SKM-1 (cell line): ENCODE data around the gene CNTN1.
"Not testable (repeated sequence)": the region's sequence is repeated elsewhere in the genome, so short reads cannot be mapped to it uniquely, and the experiment has no call there.

ENCODE experiments used
- DNase-seq: peaks from one replicate; lab custom pipeline; 2025; ENCODE audit not compliant: unreplicated experiment; lab: John Stamatoyannopoulos, UW

CNTN1 gene

GRCh38 chr12:41023836-41024235 is 331.6 kb downstream of the CNTN1 start:
- no peak for DNase-seq

DNA sequence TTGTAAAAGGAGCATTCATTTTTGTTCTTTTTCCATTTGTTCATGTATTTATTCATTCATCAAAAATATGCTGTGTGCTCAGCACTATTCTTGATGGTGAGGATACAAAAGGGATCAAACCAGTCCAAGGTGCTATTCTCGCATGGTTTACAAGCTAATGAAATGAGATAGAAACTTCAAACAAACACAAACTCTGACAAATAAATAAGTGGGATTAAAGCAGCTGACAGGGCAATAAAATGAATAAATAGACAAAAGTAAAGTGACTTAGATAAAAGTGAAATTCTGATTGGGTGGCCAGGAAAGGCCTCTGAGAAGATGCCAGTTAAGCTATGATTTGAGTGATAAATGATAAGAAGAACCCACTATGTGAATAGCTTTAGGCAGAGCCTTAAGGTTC is 333.9 kb downstream of the CNTN1 start:
- DNase-seq, result no peak

DNA sequence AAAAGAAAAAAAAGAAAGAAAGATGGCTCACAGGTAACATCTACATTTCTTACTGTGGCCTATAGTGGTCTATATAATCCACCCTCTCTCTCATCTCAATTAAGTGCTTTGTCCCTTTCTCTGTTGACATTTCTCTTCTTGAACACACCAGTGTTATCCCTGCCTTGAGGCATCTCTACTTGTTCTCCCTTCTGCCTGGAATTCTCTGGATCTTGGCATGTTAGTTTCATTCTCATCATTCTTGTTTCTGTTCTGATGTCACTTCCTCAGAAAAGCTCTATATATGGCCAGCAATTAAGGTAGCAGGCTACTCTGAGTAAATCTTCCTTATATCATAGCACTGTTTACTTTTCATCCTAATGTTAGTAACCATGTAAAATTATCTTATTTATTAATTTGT is 340.1 kb downstream of the CNTN1 start:
- DNase-seq, result no peak

- DNase-seq, result no peak
Measured at GRCh38 chr12:41034686-41035085, 342.4 kb downstream of the CNTN1 start.

DNA sequence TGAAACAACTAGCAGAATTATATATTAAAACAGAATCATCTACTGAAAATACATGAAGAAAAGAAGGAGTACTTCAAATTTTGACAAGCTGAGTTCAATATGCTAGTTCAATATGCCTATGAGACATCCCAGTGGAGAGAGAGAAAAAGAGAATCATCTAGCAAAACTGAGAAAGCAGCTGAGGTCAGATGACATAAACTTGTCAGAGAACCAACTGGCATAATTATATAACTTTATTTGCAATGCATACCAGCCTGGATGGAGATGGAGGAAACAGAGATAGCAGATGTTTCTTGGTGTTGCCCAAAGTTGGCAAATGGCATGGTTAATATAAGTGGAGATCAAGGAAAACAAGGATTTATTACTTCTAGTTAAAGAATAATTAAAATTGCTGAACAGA is 347.2 kb downstream of the CNTN1 start:
- DNase-seq, result no peak

- DNase-seq, result no peak
Measured at GRCh38 chr12:41045509-41045908, 353.3 kb downstream of the CNTN1 start.

GRCh38 chr12:41049033-41049432 is 356.8 kb downstream of the CNTN1 start:
- DNase-seq, result no peak

- DNase-seq, result no peak
Measured at GRCh38 chr12:41051954-41052353, 359.7 kb downstream of the CNTN1 start.

DNA sequence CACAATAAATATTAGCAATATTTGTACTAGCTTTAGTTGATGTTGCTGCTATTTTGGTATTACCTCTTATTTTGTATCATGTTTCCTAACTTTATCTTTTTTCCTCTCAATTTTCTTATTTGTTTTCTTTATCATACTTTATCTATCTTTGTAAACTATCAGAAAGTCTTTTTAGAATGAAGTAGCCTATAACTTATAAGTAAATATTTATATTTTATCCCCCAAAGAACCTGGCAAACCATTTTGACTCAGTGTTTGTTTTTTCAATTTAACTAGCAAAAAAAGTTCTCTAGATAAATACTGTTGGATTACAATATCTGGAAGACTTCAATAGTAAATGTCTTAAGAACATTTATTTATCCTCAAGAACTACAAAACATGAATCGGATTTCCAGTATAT is 360.2 kb downstream of the CNTN1 start:
- no peak for DNase-seq

DNA sequence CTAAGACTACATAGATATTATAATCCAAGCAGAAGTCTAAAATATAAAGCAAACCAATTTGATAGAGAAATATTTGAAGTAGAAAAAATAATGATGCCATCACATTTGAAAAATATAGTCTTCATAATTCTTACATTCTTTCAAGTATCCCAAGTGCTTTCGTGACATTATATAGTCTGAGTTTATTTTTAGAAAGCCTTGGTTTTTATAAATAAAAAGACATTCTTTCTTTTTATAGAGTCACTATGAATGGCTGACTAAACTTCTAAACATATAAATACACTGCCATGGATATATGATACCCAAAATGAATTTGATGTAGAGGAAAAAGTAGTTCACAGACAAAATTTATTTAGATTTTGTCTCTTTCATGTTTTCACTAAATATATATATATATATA is 360.8 kb downstream of the CNTN1 start:
- no peak for DNase-seq

DNA sequence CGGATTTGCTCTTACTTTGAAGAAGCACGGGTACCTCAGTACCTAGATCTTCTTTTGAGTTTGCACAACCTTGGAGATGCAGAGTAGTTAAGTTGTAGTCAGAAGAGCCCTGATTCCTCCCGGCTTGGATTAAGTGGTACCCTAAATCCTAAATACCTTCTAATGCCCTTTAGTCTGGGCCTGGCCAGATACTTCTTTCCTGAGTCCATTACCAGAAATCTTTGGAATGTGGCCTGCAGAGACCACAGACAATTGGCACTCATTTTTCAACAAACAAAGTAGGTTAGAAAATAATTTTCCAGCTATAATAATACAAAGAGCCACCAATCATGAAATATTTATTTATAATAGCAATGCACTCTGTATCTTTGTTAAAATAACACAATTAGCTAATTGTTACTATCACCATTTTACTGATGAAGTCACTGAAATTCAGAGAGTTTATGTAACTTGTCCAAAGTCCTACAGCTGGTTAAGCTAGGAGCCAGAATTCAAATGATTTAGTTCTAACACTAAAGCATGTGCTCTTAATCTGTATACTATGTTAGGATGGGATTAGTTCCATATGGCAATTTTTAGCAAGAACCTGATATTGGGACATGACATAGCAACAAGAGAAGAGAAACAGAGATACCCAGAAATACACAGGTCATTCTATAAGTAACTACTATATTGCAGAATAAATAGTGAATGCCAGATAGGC is 363.8 kb downstream of the CNTN1 start:
- no peak for DNase-seq

GRCh38 chr12:41058266-41058665 is 366.0 kb downstream of the CNTN1 start:
- DNase-seq, result no peak

- DNase-seq, result no peak
Measured at GRCh38 chr12:41061192-41061591, 369.0 kb downstream of the CNTN1 start.

DNA sequence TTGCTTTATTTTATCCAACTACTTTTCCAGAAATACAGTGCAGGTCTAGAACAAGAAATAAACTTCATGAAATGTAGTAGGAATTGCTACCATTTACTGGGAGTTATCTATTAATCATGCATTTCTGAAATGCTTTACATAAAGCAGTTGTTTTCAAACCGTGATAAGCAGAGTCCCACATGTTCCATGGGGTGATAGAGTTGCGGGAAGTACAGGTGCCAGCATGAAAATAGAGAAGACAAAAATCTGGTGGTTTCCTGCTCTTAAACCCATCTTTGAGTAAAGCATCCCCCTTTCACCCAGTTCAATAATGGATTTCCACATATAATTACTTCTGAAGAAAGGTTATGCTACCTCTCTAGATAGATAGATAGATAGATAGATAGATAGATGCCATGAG is 372.2 kb downstream of the CNTN1 start:
- DNase-seq, result no peak

- no peak for DNase-seq
Measured at GRCh38 chr12:41067941-41068645, 375.9 kb downstream of the CNTN1 start.

GRCh38 chr12:41073633-41074472 is 381.6 kb downstream of the CNTN1 start:
- no peak for DNase-seq

DNA sequence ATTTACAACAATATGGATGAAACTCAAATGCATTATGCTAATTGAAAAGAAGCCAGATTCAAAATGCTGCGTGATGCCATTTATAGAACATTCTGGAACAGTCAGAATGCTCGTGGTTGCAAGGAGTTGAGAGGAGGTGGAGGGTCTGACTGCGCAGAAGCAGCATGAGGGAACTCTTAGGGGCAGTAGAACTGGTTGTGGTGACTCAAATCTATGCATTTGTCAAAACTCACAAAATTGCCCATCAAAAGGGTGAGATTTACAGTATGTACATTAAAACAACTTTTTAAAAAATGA is 382.2 kb downstream of the CNTN1 start:
- no peak for DNase-seq

DNA sequence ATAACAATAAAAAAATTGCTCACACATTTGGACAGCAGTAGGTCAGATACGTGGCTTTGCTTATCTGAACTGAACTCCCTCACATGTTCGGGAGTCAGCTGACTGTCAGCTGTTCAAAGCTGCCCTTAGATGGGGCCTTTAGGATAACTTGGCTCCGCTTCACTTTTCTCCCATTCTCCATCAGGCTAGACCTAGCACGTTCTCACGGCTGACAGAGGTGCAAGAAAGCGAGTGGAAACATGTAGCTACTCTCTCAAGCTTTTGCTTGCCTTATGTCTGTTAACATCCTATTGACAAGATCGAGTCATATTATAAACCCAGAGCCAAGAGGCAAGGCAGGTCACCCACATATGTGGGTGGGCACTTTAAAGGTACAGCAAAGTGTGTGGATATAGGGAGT is 383.9 kb downstream of the CNTN1 start:
- DNase-seq, result no peak

GRCh38 chr12:41081241-41081640 is 389.0 kb downstream of the CNTN1 start:
- DNase-seq, result not testable (repeated sequence)

GRCh38 chr12:41089438-41089837 is 397.2 kb downstream of the CNTN1 start:
- no peak for DNase-seq

DNA sequence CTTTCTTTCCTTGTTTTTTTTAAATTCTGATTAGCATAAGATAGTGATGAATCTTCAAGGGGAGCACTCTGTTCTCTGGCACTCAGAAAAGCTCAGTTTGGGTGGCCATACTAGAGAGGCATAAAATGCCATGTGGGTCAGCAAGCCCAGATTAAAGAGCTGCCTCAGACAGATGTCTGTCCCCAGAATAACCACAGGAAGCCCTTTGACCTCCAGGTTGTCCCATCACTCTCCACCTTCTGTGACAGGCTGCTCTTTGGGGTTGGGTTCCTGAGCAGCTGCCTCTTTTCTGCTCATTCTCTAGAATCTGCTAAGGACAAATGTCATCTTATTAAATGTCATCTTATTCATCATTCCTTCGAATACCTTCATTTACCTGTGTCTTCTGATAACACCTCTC is 399.9 kb downstream of the CNTN1 start:
- no peak for DNase-seq

GRCh38 chr12:41096797-41097196 is 404.6 kb downstream of the CNTN1 start:
- no peak for DNase-seq
